ENCODE results near the gene BTK. TPM values are rescaled to one million over a fixed set of nuclear protein-coding genes. Genes with fewer than 3 reads are reported as not detected.

The BTK gene
- total RNA-seq, 1 donor from 2014 or later = under 0.01 TPM

DNA sequence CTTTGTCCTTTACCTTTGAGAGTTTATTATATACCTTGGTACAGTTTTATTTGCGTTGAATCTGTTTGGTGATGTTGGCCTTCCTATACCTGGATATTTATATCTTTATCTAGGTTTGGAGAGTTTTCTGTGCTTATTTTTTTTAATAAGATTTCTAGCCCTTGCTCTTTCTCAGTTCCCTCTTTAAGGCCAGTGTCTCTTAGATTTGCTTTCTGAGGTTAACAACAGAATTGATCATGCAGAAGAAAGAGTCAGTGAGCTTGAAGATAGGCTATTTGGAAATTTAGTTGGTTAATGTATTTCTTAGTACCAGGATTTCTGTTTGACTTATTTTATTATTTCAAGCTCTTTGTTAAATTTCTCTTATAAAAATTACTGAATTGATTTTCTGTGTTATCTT, 82.2 kb downstream of the BTK start:
- TF ChIP-seq, protein P1, sequence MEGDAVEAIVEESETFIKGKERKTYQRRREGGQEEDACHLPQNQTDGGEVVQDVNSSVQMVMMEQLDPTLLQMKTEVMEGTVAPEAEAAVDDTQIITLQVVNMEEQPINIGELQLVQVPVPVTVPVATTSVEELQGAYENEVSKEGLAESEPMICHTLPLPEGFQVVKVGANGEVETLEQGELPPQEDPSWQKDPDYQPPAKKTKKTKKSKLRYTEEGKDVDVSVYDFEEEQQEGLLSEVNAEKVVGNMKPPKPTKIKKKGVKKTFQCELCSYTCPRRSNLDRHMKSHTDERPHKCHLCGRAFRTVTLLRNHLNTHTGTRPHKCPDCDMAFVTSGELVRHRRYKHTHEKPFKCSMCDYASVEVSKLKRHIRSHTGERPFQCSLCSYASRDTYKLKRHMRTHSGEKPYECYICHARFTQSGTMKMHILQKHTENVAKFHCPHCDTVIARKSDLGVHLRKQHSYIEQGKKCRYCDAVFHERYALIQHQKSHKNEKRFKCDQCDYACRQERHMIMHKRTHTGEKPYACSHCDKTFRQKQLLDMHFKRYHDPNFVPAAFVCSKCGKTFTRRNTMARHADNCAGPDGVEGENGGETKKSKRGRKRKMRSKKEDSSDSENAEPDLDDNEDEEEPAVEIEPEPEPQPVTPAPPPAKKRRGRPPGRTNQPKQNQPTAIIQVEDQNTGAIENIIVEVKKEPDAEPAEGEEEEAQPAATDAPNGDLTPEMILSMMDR (IDR thresholded peaks at IDR 0.05; ENCODE audit: insufficient read depth, low read length, severe bottlenecking) = no peak
- DNase-seq (ENCODE audit: low read depth) (no peak), FAIRE-seq (no peak)
- Histone ChIP-seq H3K4me3 (ENCODE audit: low read depth, low read length) (no peak overlapping the region), H3K36me3 (ENCODE audit: control insufficient read depth, insufficient read depth, low read length) (no peaks in the 10 kb centered on the region), H3K27me3 (ENCODE audit: control insufficient read depth, insufficient read depth, low read length) (no peaks in the 10 kb centered on the region)

Other genes starting within 250 kb of the BTK start
- gene DRP2, start 166.4 kb downstream of the BTK start, total RNA-seq = not detected in 2 replicates
- gene TAF7L, start 94.9 kb downstream of the BTK start, total RNA-seq = under 0.01 TPM in 1 of 2 replicates, not detected in the other
- 4.4 and 7.4 TPM in 2 replicates for gene TIMM8A, start 37.4 kb downstream of the BTK start, total RNA-seq
- gene RPL36A, start 4.8 kb upstream of the BTK start, total RNA-seq = 736 and 1,171 TPM in 2 replicates
- 9.0 and 15.0 TPM in 2 replicates for gene GLA, start 21.7 kb upstream of the BTK start, total RNA-seq
- 104 and 110 TPM in 2 replicates for gene HNRNPH2, start 22.0 kb upstream of the BTK start, total RNA-seq
- 0.79 and 1.8 TPM in 2 replicates for gene ARMCX4, start 99.3 kb upstream of the BTK start, total RNA-seq
- gene ARMCX1, start 164.4 kb upstream of the BTK start, total RNA-seq = 5.8 and 7.4 TPM in 2 replicates
- 15.0 and 18.7 TPM in 2 replicates for gene ARMCX6, start 231.8 kb upstream of the BTK start, total RNA-seq
- 35.0 and 37.5 TPM in 2 replicates for gene ARMCX3, start 237.0 kb upstream of the BTK start, total RNA-seq